ENCODE measurements around the gene ACTN3. TPM values are rescaled to one million over a fixed set of nuclear protein-coding genes. Genes with fewer than 3 reads are reported as not detected.
"Not testable (repeated sequence)": the region's sequence is repeated elsewhere in the genome, so short reads cannot be mapped to it uniquely, and the experiment has no call there.

The ACTN3 gene
- total RNA-seq, 1 experiment from 2014 or later = 18.5 TPM

- peak; percentile 20 for ATAC-seq
- no peak overlapping the region for H3K4me3 Mint-ChIP-seq
- H3K9me3 Mint-ChIP-seq = no peaks in the 10 kb centered on the region
- H3K27me3 Mint-ChIP-seq (ENCODE audit: low read depth) = no peaks in the 10 kb centered on the region
- H3K27ac Mint-ChIP-seq = no peak overlapping the region
- TF ChIP-seq CBFB (CRISPR knock-in tag; IDR thresholded peaks at IDR 0.05; ENCODE audit: low read depth) (no peak), ZNF219 (CRISPR knock-in tag; IDR thresholded peaks at IDR 0.05; ENCODE audit: borderline replicate concordance) (no peak), ZNF396 (CRISPR knock-in tag; IDR thresholded peaks at IDR 0.05; ENCODE audit: borderline replicate concordance) (no peak), PRRX2 (CRISPR knock-in tag; IDR thresholded peaks at IDR 0.05) (no peak), CREM (CRISPR knock-in tag; IDR thresholded peaks at IDR 0.05) (no peak), FOXP4 (CRISPR knock-in tag; IDR thresholded peaks at IDR 0.05) (no peak), ARID4B (CRISPR knock-in tag; IDR thresholded peaks at IDR 0.05; ENCODE audit: borderline replicate concordance) (no peak), MAX (CRISPR knock-in tag; IDR thresholded peaks at IDR 0.05) (no peak), ZNF425 (CRISPR knock-in tag; conservative IDR thresholded peaks at IDR 0.05) (no peak), MXD4 (CRISPR knock-in tag; IDR thresholded peaks at IDR 0.05; ENCODE audit: borderline replicate concordance) (no peak), TEAD4 (CRISPR knock-in tag; IDR thresholded peaks at IDR 0.05) (no peak), MYBL2 (CRISPR knock-in tag; IDR thresholded peaks at IDR 0.05) (no peak), FOXJ3 (CRISPR knock-in tag; IDR thresholded peaks at IDR 0.05; ENCODE audit: borderline replicate concordance) (no peak), ZNF416 (CRISPR knock-in tag; IDR thresholded peaks at IDR 0.05) (no peak), ZBTB43 (CRISPR knock-in tag; IDR thresholded peaks at IDR 0.05) (no peak), NR2C2 (CRISPR knock-in tag; IDR thresholded peaks at IDR 0.05) (no peak), ELF4 (CRISPR knock-in tag; IDR thresholded peaks at IDR 0.05; ENCODE audit: low read depth) (no peak), ZNF121 (CRISPR knock-in tag; IDR thresholded peaks at IDR 0.05) (no peak), ATF6 (CRISPR knock-in tag; IDR thresholded peaks at IDR 0.05) (no peak)
- ChIA-PET POLR2A (no interaction called here), CTCF (interaction anchor here (0.6 to 1.0 kb wide), 2 partner anchors 31 to 138 kb away, joined by 3 to 4 read pairs; partner anchors contain the start of gene RBM4B)
- DNase-seq (ENCODE audit: low spot score) = no peak
- H3K4me1 Mint-ChIP-seq = peaks cover 16% of the 10 kb centered on the region
- peaks cover 12% of the 10 kb centered on the region for H3K36me3 Mint-ChIP-seq
Measured at GRCh38 chr11:66539870-66540213, 6.9 kb upstream of the ACTN3 start.

- not testable (repeated sequence) for H3K27me3 Mint-ChIP-seq (ENCODE audit: low read depth); H3K27ac Mint-ChIP-seq; DNase-seq (ENCODE audit: low spot score); H3K9me3 Mint-ChIP-seq; H3K4me3 Mint-ChIP-seq; ATAC-seq
- Mint-ChIP-seq H3K36me3 (peaks cover 10% of the 10 kb centered on the region), H3K4me1 (peaks cover 20% of the 10 kb centered on the region)
- ChIA-PET CTCF (interaction anchor here (0.7 to 1.0 kb wide), 2 partner anchors 138 to 291 kb away, joined by 3 to 4 read pairs; partner anchors contain the start of gene RBM4B), POLR2A (interaction anchor here (0.7 kb wide), 1 partner anchor 61 kb away, joined by 9 read pairs; no protein-coding TSS in a partner anchor)
Measured at GRCh38 chr11:66540598-66540997, 6.1 kb upstream of the ACTN3 start.
